GM23248 (cell line): Measurements from ENCODE around the gene PTPRD.

ENCODE experiments used
- EZH2 ChIP-seq: fragments of 200-600 bp; sonication (generic); IDR thresholded peaks from 2 replicates; pipeline ENCODE4 v1.6.1; 2018; ENCODE audit warnings: antibody characterized with exemption, mild to moderate bottlenecking; ENCODE audit not compliant: insufficient read depth, poor library complexity, severe bottlenecking
- EZH2phosphoT487 ChIP-seq: fragments of 200-600 bp; sonication (generic); IDR thresholded peaks from 2 replicates; pipeline ENCODE4 v1.6.1; 2018; ENCODE audit warnings: antibody characterized with exemption, moderate library complexity, mild to moderate bottlenecking, low read depth; ENCODE audit not compliant: insufficient read depth

DNA sequence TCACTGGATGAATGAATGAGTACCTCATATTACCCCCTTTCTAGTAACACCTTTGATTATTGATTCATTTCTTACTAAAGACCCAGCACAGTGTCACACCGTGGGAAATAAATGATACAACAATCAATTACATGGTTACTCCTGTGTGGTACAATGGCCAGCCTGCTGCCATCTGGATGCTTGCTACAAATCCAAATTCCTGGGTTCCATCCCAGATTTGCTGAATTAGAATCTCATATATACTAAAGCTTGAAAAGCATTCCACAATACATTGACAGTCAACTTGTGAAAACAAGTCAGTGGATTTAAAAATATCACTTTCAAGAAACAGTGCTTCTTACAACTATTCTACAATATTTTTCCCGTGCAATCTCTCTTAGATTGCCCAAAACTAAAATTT, 989.3 kb downstream of the PTPRD start:
- TF ChIP-seq EZH2 (no peak), EZH2phosphoT487 (no peak)
